ENCODE data around the gene IVNS1ABP. TPM values are rescaled to one million over a fixed set of nuclear protein-coding genes. Genes with fewer than 3 reads are reported as not detected.

The IVNS1ABP gene
- total and polyA plus RNA-seq, 2 of the 13 experiments (the other 11 are each of a cell fraction or from before 2014, with no cell fraction given): 49.1 to 51.7 TPM

- TF ChIP-seq MBD4 (IDR thresholded peaks at IDR 0.05; ENCODE audit: borderline replicate concordance, low read length): no peak
- TF ChIP-seq RARA (CRISPR knock-in tag; IDR thresholded peaks at IDR 0.05): peak; percentile 75; the same call in 1 of the 2 replicates
- TF ChIP-seq HMGXB4 (CRISPR knock-in tag; IDR thresholded peaks at IDR 0.05; ENCODE audit: borderline replicate concordance in 1 of 2, low read depth in 1 of 2): no peak
- TF ChIP-seq SNAPC5 (CRISPR knock-in tag; IDR thresholded peaks at IDR 0.05; ENCODE audit: borderline replicate concordance): no peak
- TF ChIP-seq ZBTB3 (CRISPR knock-in tag; IDR thresholded peaks at IDR 0.05; ENCODE audit: borderline replicate concordance, low read depth): no peak
- 0 out of 2 replicates have a peak, but pooled peaks have one; percentile 18 for TF ChIP-seq NR2F6 (IDR thresholded peaks at IDR 0.05)
- TF ChIP-seq NR2F6 (CRISPR knock-in tag; IDR thresholded peaks at IDR 0.05): peak; percentile 74
- TF ChIP-seq FOXM1 (CRISPR knock-in tag; IDR thresholded peaks at IDR 0.05): no peak
- no peak for TF ChIP-seq ZNF639 (CRISPR knock-in tag; conservative IDR thresholded peaks at IDR 0.05)
- no peak for TF ChIP-seq ZNF350 (CRISPR knock-in tag; IDR thresholded peaks at IDR 0.05; ENCODE audit: borderline replicate concordance, low read depth)
- TF ChIP-seq PHF5A (CRISPR knock-in tag; IDR thresholded peaks at IDR 0.05; ENCODE audit: low read depth, unreplicated experiment): no peak
- TF ChIP-seq SIN3B (IDR thresholded peaks at IDR 0.05; ENCODE audit: low read length): no peak
- TF ChIP-seq ZMAT5 (CRISPR knock-in tag; IDR thresholded peaks at IDR 0.05; ENCODE audit: borderline replicate concordance, low read depth): no peak
- TF ChIP-seq ATF7 (IDR thresholded peaks at IDR 0.05): no peak
- no peak for TF ChIP-seq ATF7 (CRISPR knock-in tag; IDR thresholded peaks at IDR 0.05)
- no peak for TF ChIP-seq ZNF34 (CRISPR knock-in tag; IDR thresholded peaks at IDR 0.05; ENCODE audit: borderline replicate concordance)
- no peak for TF ChIP-seq FOXC1 (CRISPR knock-in tag; IDR thresholded peaks at IDR 0.05; ENCODE audit: borderline replicate concordance)
- TF ChIP-seq RERE (CRISPR knock-in tag; IDR thresholded peaks at IDR 0.05; ENCODE audit: low read depth): no peak
- no peak for TF ChIP-seq SRSF1 (optimal IDR thresholded peaks at IDR 0.05; ENCODE audit: low read depth, low read length)
- TF ChIP-seq SP5 (CRISPR knock-in tag; IDR thresholded peaks at IDR 0.05; ENCODE audit: borderline replicate concordance, low read depth): no peak
Measured at GRCh38 chr1:185348296-185348695, 31.3 kb upstream of the IVNS1ABP start (continued).

All from HepG2 (cell line).